ENCODE data around the gene CNPY4.

DNA sequence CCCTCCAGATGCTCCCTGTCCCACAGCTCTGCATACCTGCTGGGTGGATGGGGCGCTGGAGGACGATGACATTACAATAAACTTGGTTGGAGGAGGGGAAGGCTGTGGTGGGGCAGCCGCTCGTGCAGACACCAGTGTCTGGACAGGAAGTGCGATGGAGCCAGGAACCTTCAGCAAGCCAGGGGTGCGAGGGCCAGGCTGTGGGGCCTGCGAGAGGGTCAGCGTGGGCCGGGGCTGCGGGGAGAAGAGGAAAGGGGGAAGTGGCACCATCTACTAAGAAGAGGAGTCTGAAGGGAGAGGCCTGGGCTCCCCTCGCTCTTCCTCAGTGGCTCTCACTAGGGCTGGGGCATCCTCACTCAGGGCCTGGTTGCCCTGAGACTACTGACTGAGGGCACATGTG lies 11.5 kb upstream of the CNPY4 start:
- no peak for TF ChIP-seq MYC (IDR thresholded peaks at IDR 0.05; ENCODE audit: insufficient read depth, insufficient read length, insufficient replicate concordance, low read length, severe bottlenecking)
- TF ChIP-seq, protein P1, sequence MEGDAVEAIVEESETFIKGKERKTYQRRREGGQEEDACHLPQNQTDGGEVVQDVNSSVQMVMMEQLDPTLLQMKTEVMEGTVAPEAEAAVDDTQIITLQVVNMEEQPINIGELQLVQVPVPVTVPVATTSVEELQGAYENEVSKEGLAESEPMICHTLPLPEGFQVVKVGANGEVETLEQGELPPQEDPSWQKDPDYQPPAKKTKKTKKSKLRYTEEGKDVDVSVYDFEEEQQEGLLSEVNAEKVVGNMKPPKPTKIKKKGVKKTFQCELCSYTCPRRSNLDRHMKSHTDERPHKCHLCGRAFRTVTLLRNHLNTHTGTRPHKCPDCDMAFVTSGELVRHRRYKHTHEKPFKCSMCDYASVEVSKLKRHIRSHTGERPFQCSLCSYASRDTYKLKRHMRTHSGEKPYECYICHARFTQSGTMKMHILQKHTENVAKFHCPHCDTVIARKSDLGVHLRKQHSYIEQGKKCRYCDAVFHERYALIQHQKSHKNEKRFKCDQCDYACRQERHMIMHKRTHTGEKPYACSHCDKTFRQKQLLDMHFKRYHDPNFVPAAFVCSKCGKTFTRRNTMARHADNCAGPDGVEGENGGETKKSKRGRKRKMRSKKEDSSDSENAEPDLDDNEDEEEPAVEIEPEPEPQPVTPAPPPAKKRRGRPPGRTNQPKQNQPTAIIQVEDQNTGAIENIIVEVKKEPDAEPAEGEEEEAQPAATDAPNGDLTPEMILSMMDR (IDR thresholded peaks at IDR 0.05 in 2 of 3, conservative IDR thresholded peaks at IDR 0.05 in 1 of 3; ENCODE audit: control insufficient read depth in 2 of 3, extremely low read depth in 1 of 3, insufficient read depth in 1 of 3, low read depth in 3 of 3, low read length in 3 of 3): no peak
- no peak for TF ChIP-seq POLR2A (IDR thresholded peaks at IDR 0.05; ENCODE audit: low read depth, low read length)
- no peak for TF ChIP-seq JUND (IDR thresholded peaks at IDR 0.05; ENCODE audit: low read depth, low read length)
- TF ChIP-seq ESRRA (IDR thresholded peaks at IDR 0.05; ENCODE audit: low read length): no peak
- TF ChIP-seq SUZ12 (IDR thresholded peaks at IDR 0.05; ENCODE audit: unreplicated experiment): no peak

Data from GM12878 (cell line).